Measurements from ENCODE around the gene THAP11.

- TF ChIP-seq CTCF (IDR thresholded peaks at IDR 0.05) (no peak), POLR2A (IDR thresholded peaks at IDR 0.05) (no peak)
Observed at GRCh38 chr16:67861877-67862276, 19.8 kb downstream of the THAP11 start.
